Adipocyte (in vitro differentiated cells): ENCODE data around the gene ISG20.
A peak's percentile ranks its signal among the peaks of the same experiment; 100 is the strongest.

ENCODE experiments used
- DNase-seq: peaks from one replicate; pipeline ENCODE4 v3.0.0-alpha.2; 2015; ENCODE audit warnings: low read depth
- H3K27me3 ChIP-seq: replicated peaks from 2 replicates; pipeline ENCODE4 v1.7.0; 2013; ENCODE audit warnings: mild to moderate bottlenecking, low read length, moderate library complexity; ENCODE audit not compliant: control insufficient read depth, insufficient read depth
- H3K36me3 ChIP-seq: 2 replicates; pipeline ENCODE4 v1.7.0; 2013; ENCODE audit warnings: low read length, mild to moderate bottlenecking, moderate library complexity; ENCODE audit not compliant: control insufficient read depth, insufficient read depth, severe bottlenecking
- H3K4me1 ChIP-seq: 2 replicates; pipeline ENCODE4 v1.7.0; 2013; ENCODE audit warnings: mild to moderate bottlenecking, low read length, moderate library complexity; ENCODE audit not compliant: control insufficient read depth, insufficient read depth
- H3K4me3 ChIP-seq: 2 replicates; pipeline ENCODE4 v1.7.0; 2013; ENCODE audit warnings: mild to moderate bottlenecking, low read length, moderate library complexity
- H3K9ac ChIP-seq: 2 replicates; pipeline ENCODE4 v1.7.0; 2013; ENCODE audit warnings: mild to moderate bottlenecking, low read length, moderate library complexity
- H3K9me3 ChIP-seq: 2 replicates; pipeline ENCODE4 v1.7.0; 2013; ENCODE audit warnings: mild to moderate bottlenecking, low read length, moderate library complexity; ENCODE audit not compliant: control insufficient read depth

Gene ISG20

GRCh38 chr15:88658070-88658965 is 19.5 kb downstream of the ISG20 start:
- H3K4me1 ChIP-seq: peaks cover 30% of the 10 kb centered on the region
- no peaks in the 10 kb centered on the region for H3K36me3 ChIP-seq
- H3K9ac ChIP-seq: no peak overlapping the region
- no peak overlapping the region for H3K4me3 ChIP-seq
- no peaks in the 10 kb centered on the region for H3K27me3 ChIP-seq
- DNase-seq: no peak
- H3K9me3 ChIP-seq: no peaks in the 10 kb centered on the region

GRCh38 chr15:88658972-88659931 is 20.4 kb downstream of the ISG20 start:
- Histone ChIP-seq H3K9me3 (no peaks in the 10 kb centered on the region), H3K4me3 (no peak overlapping the region), H3K36me3 (no peaks in the 10 kb centered on the region), H3K4me1 (peaks cover 33% of the 10 kb centered on the region), H3K27me3 (no peaks in the 10 kb centered on the region), H3K9ac (peak overlapping the region; percentile 32)
- peak; percentile 55 for DNase-seq

- Histone ChIP-seq H3K36me3 (no peaks in the 10 kb centered on the region), H3K4me1 (peaks cover 33% of the 10 kb centered on the region), H3K9ac (no peak overlapping the region), H3K27me3 (no peaks in the 10 kb centered on the region), H3K4me3 (no peak overlapping the region), H3K9me3 (no peaks in the 10 kb centered on the region)
- peak; percentile 69 for DNase-seq
Measured at GRCh38 chr15:88661041-88661700, 22.4 kb downstream of the ISG20 start.

- Histone ChIP-seq H3K4me1 (peaks cover 33% of the 10 kb centered on the region), H3K4me3 (no peak overlapping the region), H3K9ac (no peak overlapping the region), H3K9me3 (no peaks in the 10 kb centered on the region), H3K36me3 (no peaks in the 10 kb centered on the region), H3K27me3 (no peaks in the 10 kb centered on the region)
- peak; percentile 69 for DNase-seq
Measured at GRCh38 chr15:88661761-88662556, 23.1 kb downstream of the ISG20 start.

- Histone ChIP-seq H3K4me3 (no peak overlapping the region), H3K9ac (no peak overlapping the region), H3K9me3 (no peaks in the 10 kb centered on the region), H3K4me1 (peaks cover 33% of the 10 kb centered on the region), H3K27me3 (no peaks in the 10 kb centered on the region), H3K36me3 (no peaks in the 10 kb centered on the region)
- DNase-seq: peak; percentile 52
Measured at GRCh38 chr15:88663141-88663621, 24.4 kb downstream of the ISG20 start.

- H3K36me3 ChIP-seq: no peaks in the 10 kb centered on the region
- peaks cover 30% of the 10 kb centered on the region for H3K4me1 ChIP-seq
- peaks cover 4% of the 10 kb centered on the region for H3K27me3 ChIP-seq
- no peaks in the 10 kb centered on the region for H3K9me3 ChIP-seq
- no peak for DNase-seq
- H3K9ac ChIP-seq: no peak overlapping the region
- no peak overlapping the region for H3K4me3 ChIP-seq
Measured at GRCh38 chr15:88664151-88664778, 25.4 kb downstream of the ISG20 start.

DNA sequence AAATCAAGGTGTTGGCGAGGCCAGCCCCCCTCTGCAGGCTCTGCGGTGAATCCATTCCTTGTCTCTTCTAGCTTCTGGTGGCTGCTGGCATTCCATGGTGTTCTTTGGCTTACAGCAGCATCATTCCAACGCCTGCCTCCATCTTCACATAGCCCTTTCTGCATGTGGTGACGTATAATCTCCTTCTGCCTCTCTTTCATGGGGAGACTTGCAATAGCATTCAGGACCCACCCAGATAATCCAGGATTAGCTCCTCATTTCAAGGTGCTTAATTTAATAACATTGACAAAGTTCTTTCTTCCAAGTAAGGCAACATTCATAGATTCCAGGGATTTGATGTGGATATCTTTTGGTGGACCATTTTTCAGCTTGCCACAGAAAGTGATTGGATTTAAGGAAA is 35.8 kb downstream of the ISG20 start:
- H3K9me3 ChIP-seq: peaks cover 7% of the 10 kb centered on the region
- H3K36me3 ChIP-seq: no peaks in the 10 kb centered on the region
- DNase-seq: no peak
- no peaks in the 10 kb centered on the region for H3K4me1 ChIP-seq
- H3K9ac ChIP-seq: no peak overlapping the region
- H3K27me3 ChIP-seq: peaks cover 16% of the 10 kb centered on the region
- H3K4me3 ChIP-seq: no peak overlapping the region

DNA sequence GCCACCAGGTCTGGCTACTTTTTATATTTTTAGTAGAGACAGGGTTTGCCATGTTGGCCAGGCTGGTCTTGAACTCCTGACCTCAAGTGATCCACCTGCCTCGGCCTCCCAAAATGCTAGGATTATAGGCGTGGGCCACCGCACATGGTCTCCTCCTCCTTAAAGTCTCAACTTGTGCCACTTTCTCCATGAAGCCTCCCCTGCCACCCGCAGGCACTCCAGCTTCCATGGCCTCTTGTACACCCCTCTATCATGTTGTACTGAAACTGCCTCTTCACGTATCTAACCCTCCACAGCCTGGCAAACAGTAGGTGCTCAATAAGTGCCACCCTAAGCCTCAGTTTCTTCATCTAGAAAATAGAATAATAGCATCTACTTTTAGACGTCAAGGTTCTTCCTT is 39.9 kb downstream of the ISG20 start:
- H3K9ac ChIP-seq: no peak overlapping the region
- no peak overlapping the region for H3K4me3 ChIP-seq
- H3K27me3 ChIP-seq: peaks cover 11% of the 10 kb centered on the region
- H3K36me3 ChIP-seq: no peaks in the 10 kb centered on the region
- peaks cover 5% of the 10 kb centered on the region for H3K4me1 ChIP-seq
- DNase-seq: no peak
- H3K9me3 ChIP-seq: no peaks in the 10 kb centered on the region

GRCh38 chr15:88680241-88681001 is 41.6 kb downstream of the ISG20 start:
- Histone ChIP-seq H3K4me3 (no peak overlapping the region), H3K9ac (no peak overlapping the region), H3K27me3 (peaks cover 23% of the 10 kb centered on the region), H3K36me3 (no peaks in the 10 kb centered on the region), H3K9me3 (no peaks in the 10 kb centered on the region), H3K4me1 (peaks cover 5% of the 10 kb centered on the region)
- DNase-seq: no peak
